Endothelial cell of umbilical vein (primary cell): Measurements from ENCODE around the gene GGA3. TPM values are rescaled to one million over a fixed set of nuclear protein-coding genes. Genes with fewer than 3 reads are reported as not detected.

ENCODE experiments used
- BruUV-seq: library from RNA; stranded (reverse); fragments of 400-500 nt; replicated peaks from 2 replicates; lab custom pipeline; 2021; lab: Mats Ljungman, UMichigan
- CTCF ChIA-PET: fragments of 300-600, 350-600 bp; sonication (Branson Sonifier 250); formaldehyde crosslinking; loops from one replicate; lab custom pipeline; 2021; ENCODE audit warnings: antibody characterized with exemption, inconsistent platforms; lab: Charles Lee
- POLR2A ChIA-PET: fragments of 300-600, 350-600 bp; sonication (Branson Sonifier 250); formaldehyde crosslinking; loops from one replicate; lab custom pipeline; 2021; ENCODE audit warnings: antibody characterized with exemption, inconsistent platforms; lab: Charles Lee
- DNase-seq: peaks from one replicate; pipeline ENCODE4 v3.0.0-alpha.2; 2011; ENCODE audit warnings: low read depth, low spot score
- FAIRE-seq: peaks from 2 replicates; lab custom pipeline; 2011; peaks lifted over from hg19 to GRCh38; lab: Jason Lieb, UNC
- H2AFZ ChIP-seq: 2 replicates; pipeline ENCODE4 v1.6.0; 2012; ENCODE audit warnings: low read depth, low read length, control low read depth, inconsistent platforms
- H3K27ac ChIP-seq: 2 replicates; pipeline ENCODE4 v1.5.1; 2011; ENCODE audit warnings: low read depth, mild to moderate bottlenecking, control low read depth, low read length, moderate library complexity; ENCODE audit not compliant: insufficient read depth
- H3K27me3 ChIP-seq, 2 experiments: 2 replicates each; pipeline versions ENCODE4 v1.6.0 to v1.6.1; 2011; ENCODE audit warnings: low read length in 2 of 2, mixed read lengths in 1 of 2; ENCODE audit not compliant: control insufficient read depth in 2 of 2, insufficient read depth in 2 of 2
- H3K36me3 ChIP-seq, 2 experiments: 2 replicates in 1 of 2; 3 replicates in 1 of 2; pipeline ENCODE4 v1.5.1; 2011; ENCODE audit warnings: low read length in 2 of 2, mild to moderate bottlenecking in 1 of 2, moderate library complexity in 1 of 2; ENCODE audit not compliant: control insufficient read depth in 2 of 2, insufficient read depth in 2 of 2; ENCODE audit errors: extremely low read depth in 1 of 2
- H3K4me1 ChIP-seq: 3 replicates; pipeline ENCODE4 v1.5.1; 2011; ENCODE audit warnings: mild to moderate bottlenecking, low read length; ENCODE audit not compliant: control insufficient read depth, insufficient read depth; ENCODE audit errors: extremely low read depth
- H3K4me2 ChIP-seq: 2 replicates; pipeline ENCODE4 v1.6.1; 2011; ENCODE audit warnings: low read length, control low read depth, mixed read lengths; ENCODE audit not compliant: insufficient read depth
- H3K4me3 ChIP-seq, 3 experiments: fragments of 200-600 bp in 1 of 3; sonication (generic), shearing (Covaris generic) in 1 of 3; replicated peaks in 1 of 3; 2 replicates each; pipeline ENCODE4 v1.5.1; 2011 to 2016; ENCODE audit warnings: control low read depth in 3 of 3, low read length in 3 of 3, mild to moderate bottlenecking in 2 of 3, inconsistent platforms in 1 of 3, low read depth in 1 of 3, moderate library complexity in 1 of 3; ENCODE audit not compliant: insufficient read depth in 1 of 3
- H3K79me2 ChIP-seq: 2 replicates; pipeline ENCODE4 v1.6.0; 2012; ENCODE audit warnings: low read length, inconsistent platforms; ENCODE audit not compliant: control insufficient read depth, insufficient read depth
- H3K9ac ChIP-seq: replicated peaks from 2 replicates; pipeline ENCODE3; 2011; ENCODE audit warnings: low read length, control low read depth; ENCODE audit not compliant: insufficient read depth; ENCODE audit errors: extremely low read depth
- H3K9me1 ChIP-seq: replicated peaks from 3 replicates; pipeline ENCODE4 v1.6.0; 2011; ENCODE audit warnings: mild to moderate bottlenecking, low read length; ENCODE audit not compliant: control insufficient read depth, insufficient read depth; ENCODE audit errors: extremely low read depth
- H3K9me3 ChIP-seq: replicated peaks from 2 replicates; pipeline ENCODE4 v1.5.1; 2012; ENCODE audit warnings: low read length, inconsistent platforms; ENCODE audit not compliant: control insufficient read depth, insufficient read depth
- H4K20me1 ChIP-seq: replicated peaks from 2 replicates; pipeline ENCODE3; 2011; ENCODE audit warnings: mild to moderate bottlenecking, low read length; ENCODE audit not compliant: control insufficient read depth, insufficient read depth; ENCODE audit errors: extremely low read depth
- CTCF ChIP-seq, 2 donors: IDR thresholded peaks; 1 replicate in 1 of 2; 2 replicates in 1 of 2; pipeline ENCODE4 v1.5.1; 2011; ENCODE audit warnings: low read length in 2 of 2, mild to moderate bottlenecking in 2 of 2, moderate library complexity in 2 of 2, control low read depth in 1 of 2, inconsistent platforms in 1 of 2, low read depth in 1 of 2; ENCODE audit not compliant: insufficient read depth in 1 of 2; ENCODE audit errors: extremely low read depth in 1 of 2
- EZH2 ChIP-seq: IDR thresholded peaks from 2 replicates; pipeline ENCODE4 v1.6.1; 2012; ENCODE audit warnings: borderline replicate concordance, low read depth, mild to moderate bottlenecking, moderate library complexity, low read length, inconsistent platforms; ENCODE audit not compliant: severe bottlenecking
- FOS ChIP-seq: IDR thresholded peaks from 2 replicates; pipeline ENCODE4 v1.6.1; 2011; ENCODE audit warnings: mild to moderate bottlenecking, low read length, moderate library complexity, borderline replicate concordance; ENCODE audit not compliant: insufficient read depth
- GATA2 ChIP-seq: IDR thresholded peaks from 2 replicates; pipeline ENCODE4 v1.7.0; 2011; ENCODE audit warnings: low read depth, mild to moderate bottlenecking, moderate library complexity, mixed read lengths, low read length; ENCODE audit not compliant: insufficient read length, insufficient read depth
- JUN ChIP-seq: IDR thresholded peaks from 2 replicates; pipeline ENCODE4 v1.6.1; 2011; ENCODE audit warnings: borderline replicate concordance, low read depth; ENCODE audit not compliant: insufficient read length, insufficient read depth
- MYC ChIP-seq: IDR thresholded peaks from one replicate; pipeline ENCODE4 v1.6.1; 2011; ENCODE audit warnings: mild to moderate bottlenecking, low read depth, low read length
- POLR2A ChIP-seq: IDR thresholded peaks from 2 replicates; pipeline ENCODE4 v1.6.1; 2012; ENCODE audit warnings: low read depth, mild to moderate bottlenecking, control low read depth, low read length
- POLR2AphosphoS5 ChIP-seq: IDR thresholded peaks from 2 replicates; pipeline ENCODE4 v1.6.1; 2012; ENCODE audit warnings: low read depth, mild to moderate bottlenecking, control low read depth, low read length, moderate library complexity; ENCODE audit not compliant: insufficient read depth
- dilution Hi-C: fragments of 300-500 bp; cut with MboI; formaldehyde crosslinking; loops from one replicate; pipeline ENCODE4 v1.15.0; 2019; ENCODE audit warnings: low sequenced_read_pairs; ENCODE audit not compliant: extremely low pct_ligation_motif_present
- intact Hi-C: fragments of 100-400 bp; cut with micrococcal nuclease; formaldehyde crosslinking; loops from one replicate; pipeline ENCODE4 v1.10.0; 2022
- polyA plus RNA-seq, 4 experiments: library from polyadenylated mRNA; depleted of rRNA in 3 of 4; stranded (reverse) in 3 of 4; unstranded in 1 of 4; fragments of >200 nt; gene quantifications; 2 replicates each; pipeline versions ENCODE4 v1.2.1 to v1.2.3, GENCODE V29; 2011 to 2012; ENCODE audit warnings: missing spikeins in 1 of 4
- total RNA-seq: library from RNA; stranded (reverse); gene quantifications from 2 replicates; pipeline ENCODE4 v1.2.3, GENCODE V29; 2021
- TF ChIP-seq, protein P1 (sequence below): IDR thresholded peaks from 2 replicates; pipeline ENCODE4 v1.6.1; 2011; ENCODE audit not compliant: insufficient read depth, insufficient read length

Gene GGA3
- total and polyA plus RNA-seq, 2 donors (not counting 3 experiments of a cell fraction or from before 2014, with no cell fraction given): 41.2 to 62.9 TPM

DNA sequence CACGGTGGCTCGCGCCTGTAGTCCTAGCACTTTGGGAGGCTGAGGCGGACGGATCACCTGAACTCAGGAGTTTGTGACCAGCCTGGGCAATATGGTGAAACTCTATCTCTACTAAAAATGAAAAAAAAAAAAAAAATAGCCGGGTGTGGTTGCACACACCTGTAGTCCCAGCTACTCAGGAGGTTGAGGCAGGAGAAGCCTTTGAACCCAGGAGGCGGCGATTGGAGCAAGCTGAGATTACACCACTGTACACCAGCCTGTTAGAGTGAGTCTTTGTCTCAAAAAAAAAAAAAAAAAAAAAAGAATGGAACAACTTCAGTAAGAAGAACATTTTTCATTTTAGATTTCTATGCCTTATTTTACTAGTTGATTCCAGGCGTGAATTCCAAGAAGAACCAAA, 53.2 kb downstream of the GGA3 start:
- no peak overlapping the region for H3K9ac ChIP-seq

More for the DNA sequence above, 53.2 kb downstream of the GGA3 start:
- no peaks in the 10 kb centered on the region for H3K9me3 ChIP-seq
- dilution Hi-C loops (no loop called here), intact Hi-C loops (no loop called here)
- H3K27me3 ChIP-seq: no peaks in the 10 kb centered on the region
- no TSS peak for BruUV-seq
- no peak overlapping the region for H3K27ac ChIP-seq
- FAIRE-seq: no peak
- H3K4me1 ChIP-seq: peaks cover 2% of the 10 kb centered on the region
- H4K20me1 ChIP-seq: no peaks in the 10 kb centered on the region
- H3K9me1 ChIP-seq: no peaks in the 10 kb centered on the region
- peaks cover 6 to 10% of the 10 kb centered on the region in 2 experiments for H3K36me3 ChIP-seq
- H3K4me3 ChIP-seq: no peak overlapping the region
- CTCF ChIA-PET: interaction anchor here (1.7 kb wide), 1 partner anchor 94 kb away, joined by 7 read pairs; no protein-coding TSS in a partner anchor
- H2AFZ ChIP-seq: no peak overlapping the region
- POLR2A ChIA-PET: no interaction called here
- H3K4me2 ChIP-seq: no peak overlapping the region
- no peak for DNase-seq
- no peak for TF ChIP-seq POLR2A
- TF ChIP-seq, protein P1, sequence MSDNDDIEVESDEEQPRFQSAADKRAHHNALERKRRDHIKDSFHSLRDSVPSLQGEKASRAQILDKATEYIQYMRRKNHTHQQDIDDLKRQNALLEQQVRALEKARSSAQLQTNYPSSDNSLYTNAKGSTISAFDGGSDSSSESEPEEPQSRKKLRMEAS: no peak
- TF ChIP-seq FOS: no peak
- no peak for TF ChIP-seq MYC
- TF ChIP-seq EZH2: no peak
- no peak for TF ChIP-seq GATA2
- TF ChIP-seq CTCF (IDR thresholded peaks at IDR 0.05; ENCODE audit: extremely low read depth in 1 of 2, insufficient read depth in 1 of 2, low read depth in 1 of 2, low read length in 2 of 2): no peak
- no peak for TF ChIP-seq JUN
- TF ChIP-seq POLR2AphosphoS5: no peak
- H3K79me2 ChIP-seq: peaks cover 31% of the 10 kb centered on the region
